ENCODE data around the gene PLXNB2.
"Not testable (repeated sequence)": the region's sequence is repeated elsewhere in the genome, so short reads cannot be mapped to it uniquely, and the experiment has no call there.

Gene PLXNB2

DNA sequence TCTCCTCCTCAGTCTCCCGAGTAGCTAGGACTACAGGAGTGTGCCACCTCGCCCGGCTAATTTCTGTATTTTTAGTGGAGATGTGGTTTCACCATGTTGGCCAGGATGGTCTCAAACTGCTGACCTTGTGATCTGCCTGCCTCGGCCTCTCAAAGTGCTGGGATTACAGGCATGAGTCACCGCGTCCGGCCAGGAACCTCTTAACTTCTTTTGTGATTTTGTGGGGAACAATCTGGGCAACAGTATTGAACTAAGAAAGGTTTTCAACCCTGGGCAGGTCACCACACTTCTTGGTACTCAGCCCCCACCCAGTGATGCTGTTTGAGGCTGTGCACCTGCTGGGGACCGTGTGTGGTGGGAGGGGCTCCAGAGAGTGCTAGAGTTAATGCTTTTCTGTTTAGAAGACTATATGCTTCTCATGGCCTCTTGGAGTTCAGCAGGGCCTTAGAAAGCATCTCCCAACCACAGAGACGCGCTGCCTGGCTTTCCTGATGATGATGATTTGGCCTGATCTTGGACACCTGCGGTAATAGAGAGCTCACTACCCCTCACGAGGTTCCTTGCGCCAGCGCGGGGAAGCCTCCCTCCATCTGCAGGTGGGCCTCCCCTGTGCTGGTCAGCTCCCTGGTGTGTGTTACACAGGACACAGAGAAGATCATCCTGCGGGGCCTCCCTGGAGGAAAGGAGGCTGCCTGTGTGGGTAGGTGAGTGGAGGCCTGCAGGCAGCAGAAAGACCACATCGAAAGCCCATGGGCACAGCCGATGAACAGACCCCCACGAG lies 18.2 kb upstream of the PLXNB2 start:
- DNase-seq (ENCODE audit: low spot score), result no peak

DNA sequence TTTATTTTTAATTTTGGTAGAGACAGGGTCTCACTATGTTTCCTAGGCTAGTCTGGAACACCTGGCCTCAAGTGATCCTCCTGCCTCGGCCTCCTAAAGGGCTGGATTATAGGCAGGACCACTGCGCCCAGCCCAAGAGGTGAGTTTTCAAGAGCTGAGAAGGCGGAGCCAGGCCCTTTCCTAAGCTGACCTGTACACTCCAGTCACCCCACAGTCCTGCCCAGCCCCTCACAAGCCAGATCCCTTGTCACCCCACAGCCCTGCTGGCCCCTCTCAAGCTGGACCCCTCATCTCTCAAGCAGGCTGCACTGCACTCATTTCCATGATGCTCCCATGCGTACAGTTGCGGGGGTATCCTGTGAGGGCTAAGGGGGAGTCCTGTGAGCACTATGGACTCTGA lies 16.5 kb upstream of the PLXNB2 start:
- no peak for DNase-seq (ENCODE audit: low spot score)

DNA sequence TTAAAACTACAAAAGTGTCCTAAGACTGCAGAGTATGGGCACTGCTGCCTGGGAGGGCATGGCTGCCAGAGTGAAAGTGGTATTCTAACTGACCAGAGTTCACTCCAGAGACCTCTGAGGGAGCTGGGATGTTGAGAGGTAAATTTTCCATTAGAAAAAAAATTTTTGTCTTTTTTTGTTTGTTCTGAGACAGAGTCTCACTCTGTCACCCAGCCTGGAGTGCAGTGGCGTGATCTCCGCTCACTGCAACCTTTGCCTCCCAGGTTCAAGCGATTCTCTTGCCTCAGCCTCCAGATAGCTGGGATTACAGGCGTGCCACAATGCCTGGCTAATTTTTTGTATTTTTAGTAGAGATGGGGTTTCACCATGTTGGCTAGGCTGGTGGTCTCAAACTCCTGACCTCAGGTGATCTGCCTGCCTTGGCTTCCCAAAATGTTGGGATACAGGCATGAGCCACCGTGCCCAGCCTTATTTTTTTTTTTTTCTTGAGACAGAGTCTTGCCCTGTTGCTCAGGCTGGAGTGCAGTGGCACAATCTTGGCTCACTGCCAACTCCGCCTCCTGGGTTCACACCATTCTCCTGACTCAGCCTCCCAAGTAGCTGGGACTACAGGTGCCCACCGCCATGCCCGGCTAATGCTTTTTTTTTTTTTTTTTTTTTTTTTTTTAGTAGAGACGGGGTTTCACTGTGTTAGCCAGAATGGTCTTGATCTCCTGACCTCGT lies 15.1 kb upstream of the PLXNB2 start:
- not testable (repeated sequence) for DNase-seq (ENCODE audit: low spot score)

GRCh38 chr22:50320671-50321325 lies 13.4 kb upstream of the PLXNB2 start:
- DNase-seq (ENCODE audit: low spot score), result no peak

DNA sequence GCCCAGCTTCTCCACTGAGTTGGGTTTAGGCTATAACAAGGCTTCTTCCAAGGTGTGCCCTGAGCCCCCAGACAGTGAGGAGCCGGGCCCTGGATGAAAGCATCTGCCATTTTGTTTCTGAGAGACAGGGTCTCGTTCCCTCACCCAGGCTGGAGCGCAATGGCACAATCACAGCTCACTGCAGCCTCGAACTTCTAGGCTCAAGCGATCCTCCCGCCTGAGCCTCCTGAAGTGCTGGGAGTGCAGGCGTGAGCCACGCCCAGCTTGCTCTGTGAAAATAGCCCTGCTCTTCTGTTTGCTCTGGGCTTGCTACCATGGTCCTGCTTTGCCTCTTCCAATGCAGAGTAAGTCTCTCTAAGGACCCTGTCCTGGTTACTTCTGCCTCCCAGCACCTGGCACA lies 12.7 kb upstream of the PLXNB2 start:
- DNase-seq (ENCODE audit: low spot score), result no peak

GRCh38 chr22:50319503-50319951 lies 12.1 kb upstream of the PLXNB2 start:
- no peak for DNase-seq (ENCODE audit: low spot score)

DNA sequence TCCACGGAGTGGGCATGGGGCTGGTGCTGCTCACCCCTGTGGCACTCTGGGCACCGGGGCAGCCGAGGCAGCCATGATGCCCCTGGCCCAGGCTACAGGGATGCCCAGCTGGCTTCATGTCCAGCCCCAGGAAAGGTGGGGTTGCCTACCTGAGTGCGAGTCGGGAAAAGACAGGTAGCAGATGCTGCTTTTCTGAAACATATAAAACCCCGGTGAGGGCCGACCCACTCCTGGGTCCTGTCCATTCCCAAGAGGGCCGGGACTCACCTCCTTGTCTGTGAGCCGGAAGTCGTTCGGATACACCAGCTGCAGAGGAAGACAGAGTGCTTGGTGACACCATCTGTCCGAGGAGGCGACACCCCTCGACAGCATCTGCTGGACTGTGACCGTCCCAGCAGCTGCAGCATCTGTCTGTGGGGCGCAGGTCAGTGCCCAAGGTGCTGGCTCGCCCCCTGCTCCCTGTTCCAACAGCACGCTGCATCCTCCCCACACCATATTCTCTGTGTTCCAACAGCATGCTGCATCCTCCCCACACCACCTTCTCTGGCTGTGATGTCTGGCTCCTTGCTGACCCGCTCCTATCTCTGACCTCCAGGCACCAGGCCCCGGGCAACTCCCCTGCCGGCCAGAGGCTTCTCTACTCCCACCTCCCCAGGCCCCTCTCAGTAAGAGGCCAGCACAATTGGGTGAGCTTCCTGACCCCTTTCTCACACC lies 11.4 kb upstream of the PLXNB2 start:
- DNase-seq (ENCODE audit: low spot score), result no peak

- DNase-seq (ENCODE audit: low spot score), result no peak
Measured at GRCh38 chr22:50318356-50318697, 10.9 kb upstream of the PLXNB2 start.

GRCh38 chr22:50317674-50318073 lies 10.2 kb upstream of the PLXNB2 start:
- DNase-seq (ENCODE audit: low spot score), result no peak

- DNase-seq (ENCODE audit: low spot score), result no peak
Measured at GRCh38 chr22:50317178-50317577, 9.7 kb upstream of the PLXNB2 start.

- DNase-seq (ENCODE audit: low spot score), result no peak
Measured at GRCh38 chr22:50316114-50317065, 8.9 kb upstream of the PLXNB2 start.

- DNase-seq (ENCODE audit: low spot score), result no peak
Measured at GRCh38 chr22:50315289-50316113, 8.1 kb upstream of the PLXNB2 start.

DNA sequence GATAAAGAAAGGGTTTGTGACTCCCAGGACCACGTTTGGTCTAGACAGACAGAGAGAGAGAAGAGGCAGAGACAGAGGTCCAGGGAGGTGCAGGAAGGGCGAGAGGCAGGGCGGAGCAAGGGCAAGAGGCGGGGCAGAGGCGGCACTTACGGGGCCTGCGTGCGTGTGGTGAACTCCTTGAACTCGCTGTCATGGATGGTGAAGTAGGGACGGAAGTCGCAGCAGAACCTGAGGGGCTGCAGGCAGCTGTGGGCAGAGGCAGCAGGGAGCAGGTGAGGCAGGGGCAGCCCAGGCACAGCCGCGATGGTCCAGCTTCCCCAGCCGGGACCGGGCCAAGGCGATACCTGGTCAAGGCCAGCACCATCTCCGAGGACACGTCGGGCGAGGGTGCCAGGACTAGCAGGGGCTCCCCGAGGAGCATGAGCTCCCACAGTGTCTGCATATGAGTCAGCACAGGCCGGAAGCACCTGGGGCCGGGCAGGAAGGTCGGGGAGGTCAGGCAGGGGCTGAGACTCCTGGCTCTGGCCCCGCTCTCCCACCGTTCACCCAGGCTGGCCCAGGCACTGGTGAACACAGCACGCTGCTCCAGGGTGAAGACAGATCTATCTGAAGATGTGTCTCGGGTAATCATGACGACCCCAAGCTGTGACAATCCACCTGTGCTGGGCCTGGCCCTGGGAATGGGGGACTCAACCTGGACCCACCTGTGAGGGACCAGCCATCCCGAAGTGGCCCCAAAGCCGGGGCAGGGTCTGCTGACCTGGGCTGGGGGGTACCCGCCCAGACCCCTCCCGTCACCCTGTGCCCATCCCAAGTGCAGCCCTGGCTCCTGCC lies 7.2 kb upstream of the PLXNB2 start:
- DNase-seq (ENCODE audit: low spot score), result peak; percentile 46

GRCh38 chr22:50314081-50314454 lies 6.6 kb upstream of the PLXNB2 start:
- DNase-seq (ENCODE audit: low spot score), result no peak

- no peak for DNase-seq (ENCODE audit: low spot score)
Measured at GRCh38 chr22:50313600-50313999, 6.2 kb upstream of the PLXNB2 start.

GRCh38 chr22:50313021-50313420 lies 5.6 kb upstream of the PLXNB2 start:
- no peak for DNase-seq (ENCODE audit: low spot score)

- DNase-seq (ENCODE audit: low spot score), result no peak
Measured at GRCh38 chr22:50312371-50312770, 4.9 kb upstream of the PLXNB2 start.

GRCh38 chr22:50311606-50312351 lies 4.3 kb upstream of the PLXNB2 start:
- no peak for DNase-seq (ENCODE audit: low spot score)

DNA sequence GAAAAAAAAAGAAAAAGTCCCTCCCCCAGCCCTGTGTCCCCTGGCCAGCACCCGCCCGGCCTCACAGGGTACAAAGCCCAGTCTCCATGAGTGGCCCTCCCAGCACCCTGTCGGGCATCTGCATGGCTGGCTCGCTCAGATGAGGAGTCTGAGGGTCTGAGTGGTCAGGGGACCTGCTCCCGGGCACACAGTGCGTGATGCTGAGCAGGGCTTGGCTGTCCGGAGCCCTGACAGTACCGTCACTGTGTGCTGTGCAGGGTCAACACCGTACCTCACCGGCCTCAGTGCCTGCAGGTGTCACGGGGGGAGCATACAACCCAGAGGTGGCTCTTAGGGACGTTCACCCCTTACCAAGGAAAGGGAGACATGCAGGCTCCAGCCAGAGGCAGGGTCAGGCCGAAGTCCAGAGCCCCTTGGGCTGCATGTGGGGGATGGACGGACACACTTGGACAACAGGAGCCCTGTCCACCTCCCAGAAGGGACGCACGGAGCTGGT lies 3.6 kb upstream of the PLXNB2 start:
- no peak for DNase-seq (ENCODE audit: low spot score)
